GM12878 (cell line): Measurements from ENCODE around the gene CHPF2. TPM values are rescaled to one million over a fixed set of nuclear protein-coding genes. Genes with fewer than 3 reads are reported as not detected.

Source experiments
- ATAC-seq: fragments of 200-7000 bp; cut with Tn5 transposase; 3 replicates; pipeline ENCODE4 v1.9.1; 2020; ENCODE audit warnings: mild to moderate bottlenecking, moderate library complexity
- BruUV-seq: library from RNA; stranded (reverse); fragments of 400-500 nt; replicated peaks from 2 replicates; lab custom pipeline; 2021; lab: Mats Ljungman, UMichigan
- CTCF ChIA-PET: fragments of 300-600 bp; sonication (Branson Sonifier 250); formaldehyde crosslinking; extraction: SDS; loops from one replicate; lab custom pipeline; 2021; ENCODE audit warnings: inconsistent platforms; lab: Yijun Ruan, JAX
- POLR2A ChIA-PET: fragments of 350-600 bp; formaldehyde crosslinking; extraction: SDS; loops from one replicate; lab custom pipeline; 2021; ENCODE audit warnings: inconsistent platforms; lab: Charles Lee
- RAD21 ChIA-PET: fragments of 300-600 bp; sonication (Branson Sonifier 250); formaldehyde crosslinking; loops from one replicate; lab custom pipeline; 2023; ENCODE audit warnings: antibody characterized with exemption; ENCODE audit not compliant: unreplicated experiment; lab: Charles Lee
- SMC1A ChIA-PET: fragments of 300-600 bp; sonication (Branson Sonifier 250); formaldehyde crosslinking; loops from one replicate; lab custom pipeline; 2023; ENCODE audit not compliant: unreplicated experiment, uncharacterized antibody; lab: Charles Lee
- DNase-seq: peaks from one replicate; pipeline ENCODE4 v3.0.0-alpha.2; 2011; ENCODE audit warnings: low read depth, low spot score
- FAIRE-seq: peaks from 3 replicates; lab custom pipeline; 2011; peaks lifted over from hg19 to GRCh38; lab: Jason Lieb, UNC
- H2AFZ ChIP-seq: 2 replicates; pipeline ENCODE4 v1.6.0; 2011; ENCODE audit warnings: low read depth, low read length, control low read depth; ENCODE audit not compliant: control insufficient read depth
- H3K27ac ChIP-seq: 2 replicates; pipeline ENCODE4 v1.5.1; 2011; ENCODE audit warnings: control low read depth; ENCODE audit not compliant: control insufficient read depth, insufficient read depth
- H3K27me3 ChIP-seq, 2 experiments: replicated peaks in 1 of 2; 2 replicates each; pipeline versions ENCODE4 v1.6.0 to v1.6.1; 2011; ENCODE audit warnings: low read length in 1 of 2; ENCODE audit not compliant: control insufficient read depth in 2 of 2, insufficient read depth in 2 of 2
- H3K36me3 ChIP-seq, 2 experiments: 2 replicates each; pipeline ENCODE4 v1.5.1; 2011; ENCODE audit warnings: low read length in 1 of 2; ENCODE audit not compliant: control insufficient read depth in 2 of 2, insufficient read depth in 2 of 2
- H3K4me1 ChIP-seq: 2 replicates; pipeline ENCODE4 v1.6.1; 2011; ENCODE audit warnings: mild to moderate bottlenecking, low read length, moderate library complexity, mixed read lengths; ENCODE audit not compliant: control insufficient read depth, insufficient read depth
- H3K4me2 ChIP-seq: 2 replicates; pipeline ENCODE4 v1.6.0; 2011; ENCODE audit warnings: control low read depth; ENCODE audit not compliant: control insufficient read depth, insufficient read depth
- H3K4me3 ChIP-seq: fragments of 200-600 bp; sonication (generic); 2 replicates; pipeline ENCODE4 v1.5.1; 2016
- H3K79me2 ChIP-seq: 2 replicates; pipeline ENCODE4 v1.6.0; 2011; ENCODE audit warnings: low read length; ENCODE audit not compliant: control insufficient read depth, insufficient read depth
- H3K9ac ChIP-seq: 2 replicates; pipeline ENCODE4 v1.8.0; 2011; ENCODE audit warnings: low read length, control low read depth, mixed read lengths; ENCODE audit not compliant: control insufficient read depth, insufficient read depth
- H3K9me3 ChIP-seq: replicated peaks from 3 replicates; pipeline ENCODE4 v1.5.1; 2011; ENCODE audit warnings: mild to moderate bottlenecking, low read length; ENCODE audit not compliant: control insufficient read depth, insufficient read depth
- H4K20me1 ChIP-seq: 2 replicates; pipeline ENCODE4 v1.6.0; 2011; ENCODE audit not compliant: control insufficient read depth, insufficient read depth
- BMI1 ChIP-seq: fragments of 450-650 bp; IDR thresholded peaks from 2 replicates; pipeline ENCODE4 v1.6.1; 2016; ENCODE audit warnings: mild to moderate bottlenecking, moderate library complexity, borderline replicate concordance
- CEBPB ChIP-seq, 2 experiments: fragments of 150-350 bp in 1 of 2; IDR thresholded peaks; 2 replicates each; pipeline ENCODE4 v1.6.1; 2012 to 2014; ENCODE audit warnings: low read depth in 2 of 2, low read length in 2 of 2, borderline replicate concordance in 1 of 2, inconsistent platforms in 1 of 2
- HSF1 ChIP-seq: fragments of 150-350 bp; IDR thresholded peaks from 2 replicates; pipeline ENCODE4 v1.6.1; 2014; ENCODE audit warnings: mild to moderate bottlenecking, low read depth, low read length
- MEF2B ChIP-seq: fragments of 450-650 bp; IDR thresholded peaks from 2 replicates; pipeline ENCODE4 v1.6.1; 2018; ENCODE audit warnings: mild to moderate bottlenecking, moderate library complexity; ENCODE audit not compliant: partially characterized antibody, poor library complexity, severe bottlenecking
- MTA2 ChIP-seq: fragments of 450-650 bp; IDR thresholded peaks from 2 replicates; pipeline ENCODE4 v1.6.1; 2016; ENCODE audit warnings: low read depth, mild to moderate bottlenecking, moderate library complexity
- NFIC ChIP-seq: IDR thresholded peaks from 2 replicates; pipeline ENCODE4 v1.6.1; 2012; ENCODE audit warnings: low read depth, mild to moderate bottlenecking, inconsistent platforms, low read length, moderate library complexity
- NR2F1 ChIP-seq: fragments of 450-650 bp; conservative IDR thresholded peaks from 2 replicates; pipeline ENCODE4 v1.6.1; 2017; ENCODE audit warnings: mild to moderate bottlenecking
- PML ChIP-seq: IDR thresholded peaks from 2 replicates; pipeline ENCODE4 v1.6.1; 2012; ENCODE audit warnings: low read length, inconsistent platforms
- RELB ChIP-seq: fragments of 450-650 bp; IDR thresholded peaks from 2 replicates; pipeline ENCODE4 v1.6.1; 2017; ENCODE audit warnings: low read depth, mild to moderate bottlenecking, moderate library complexity
- SUZ12 ChIP-seq: fragments of 200-600 bp; sonication (generic); IDR thresholded peaks from one replicate; pipeline ENCODE4 v1.6.1; 2018; ENCODE audit warnings: antibody characterized with exemption, mild to moderate bottlenecking; ENCODE audit not compliant: unreplicated experiment
- TCF12 ChIP-seq: IDR thresholded peaks from 2 replicates; pipeline ENCODE4 v1.6.1; 2011; ENCODE audit warnings: low read depth, mild to moderate bottlenecking, low read length
- WRNIP1 ChIP-seq: IDR thresholded peaks from 2 replicates; pipeline ENCODE4 v1.6.1; 2011; ENCODE audit warnings: low read depth, low read length, improper control_type of control experiment, borderline replicate concordance
- ZBED1 ChIP-seq: IDR thresholded peaks from 2 replicates; pipeline ENCODE4 v1.6.1; 2016; ENCODE audit warnings: borderline replicate concordance
- WGBS: methylation state at CpG from one replicate; pipeline ENCODE4 v1.1.6; 2016; ENCODE audit warnings: low lambda C conversion rate; ENCODE audit not compliant: insufficient replicate concordance, insufficient coverage; ENCODE audit errors: missing lambda C conversion rate; 5-methylcytosine and 5-hydroxymethylcytosine counted together
- in situ Hi-C: fragments of 300-500 bp; cut with MboI; formaldehyde crosslinking; loops from 9 replicates; pipeline ENCODE4 v1.14.3; 2018; ENCODE audit warnings: mixed read lengths
- intact Hi-C: fragments of 100-400 bp; cut with micrococcal nuclease; formaldehyde crosslinking; loops from one replicate; pipeline ENCODE4 v1.14.2; 2022; ENCODE audit not compliant: unreplicated experiment
- polyA plus RNA-seq, 11 experiments: library from polyadenylated mRNA; depleted of rRNA in 4 of 11; unstranded in 6 of 11; stranded (reverse) in 5 of 11; fragments of >200 nt; fragmentation: Nextera tagmentation in 4 of 11; fragmentation: Illumina TruSeq in 1 of 11; extraction: Ambion mirVana in 4 of 11; extraction: Trizol in 1 of 11; gene quantifications; 1 replicate in 1 of 11; 2 replicates in 10 of 11; pipeline versions ENCODE4 v1.2.1 to v1.2.3, GENCODE V29; 2011 to 2016; ENCODE audit warnings: inconsistent platforms in 2 of 11, missing spikeins in 2 of 11, low read depth in 1 of 11
- total RNA-seq, 4 experiments: library from RNA; depleted of rRNA in 3 of 4; stranded (reverse); fragments of >200 nt in 3 of 4; fragmentation: Illumina TruSeq in 1 of 4; extraction: Trizol in 1 of 4; gene quantifications; 2 replicates each; pipeline versions ENCODE4 v1.2.1 to v1.2.3, GENCODE V29; 2013 to 2021

CHPF2 gene
- total and polyA plus RNA-seq, 10 of the 15 experiments (the other 5 are each of a cell fraction or from before 2014, with no cell fraction given): 0.23 to 33.1 (median 11.5) TPM

DNA sequence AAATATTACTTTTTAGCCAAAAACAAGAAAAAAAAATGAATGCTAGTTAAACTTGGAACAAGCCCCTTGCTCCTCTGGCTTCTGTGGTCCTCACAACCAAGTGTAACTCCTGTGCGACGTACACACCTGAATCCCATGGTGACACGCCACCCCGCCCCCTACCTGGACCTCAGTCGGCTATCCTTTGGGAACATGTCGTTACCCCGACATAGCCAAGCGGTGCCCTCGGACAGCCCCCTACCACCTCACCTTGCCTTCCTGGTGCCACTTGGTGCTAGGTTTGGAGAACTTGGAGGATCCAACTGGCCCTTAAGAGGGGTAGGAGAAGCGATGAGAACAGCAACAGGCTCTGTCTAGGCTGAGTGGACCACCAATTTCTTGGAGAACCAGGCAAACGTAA is 28.2 kb downstream of the CHPF2 start:
- FAIRE-seq: no peak
- Histone ChIP-seq H3K4me1 (no peaks in the 10 kb centered on the region), H3K27ac (no peak overlapping the region), H3K27me3 (peaks cover 0 to 8% of the 10 kb centered on the region in 2 experiments; a peak in 3 of 4 replicates), H3K36me3 (no peaks in the 10 kb centered on the region), H3K9ac (no peak overlapping the region), H3K4me3 (no peak overlapping the region), H2AFZ (no peak overlapping the region), H3K9me3 (no peaks in the 10 kb centered on the region), H3K79me2 (no peaks in the 10 kb centered on the region), H3K4me2 (no peak overlapping the region), H4K20me1 (no peaks in the 10 kb centered on the region)
- ChIA-PET POLR2A (interaction anchor here (0.6 kb wide), 1 partner anchor 41 kb away, joined by 3 read pairs; no protein-coding TSS in a partner anchor), RAD21 (no interaction called here), CTCF (interaction anchor here (1.8 kb wide), 2 partner anchors 16 kb away, joined by 4 to 6 read pairs; no protein-coding TSS in a partner anchor), SMC1A (no interaction called here)
- no peak for DNase-seq
- BruUV-seq: no TSS peak
- TF ChIP-seq MTA2: no peak
- TF ChIP-seq ZBED1: no peak
- ATAC-seq: no peak
- in situ Hi-C loops: no loop called here
- WGBS: 54% methylated on average over 11 of the region's 11 CpGs
- intact Hi-C loops: no loop called here

- ChIA-PET POLR2A (interaction anchor here (0.6 kb wide), 1 partner anchor 41 kb away, joined by 3 read pairs; no protein-coding TSS in a partner anchor), SMC1A (no interaction called here), RAD21 (no interaction called here), CTCF (interaction anchor here (1.8 kb wide), 1 partner anchor 17 kb away, joined by 6 read pairs; no protein-coding TSS in a partner anchor)
- FAIRE-seq (no peak), ATAC-seq (no peak), DNase-seq (no peak)
- no peaks in the 10 kb centered on the region for H3K4me1 ChIP-seq
- BruUV-seq: no TSS peak
- H4K20me1 ChIP-seq: no peaks in the 10 kb centered on the region
- H3K27ac ChIP-seq: no peak overlapping the region
- no peak overlapping the region for H3K9ac ChIP-seq
- 63% methylated on average over 8 of the region's 8 CpGs for WGBS
- H3K36me3 ChIP-seq: no peaks in the 10 kb centered on the region
- in situ Hi-C loops: no loop called here
- H3K79me2 ChIP-seq: no peaks in the 10 kb centered on the region
- no peak overlapping the region for H2AFZ ChIP-seq
- H3K9me3 ChIP-seq: no peaks in the 10 kb centered on the region
- peaks cover 0 to 8% of the 10 kb centered on the region in 2 experiments; a peak in 3 of 4 replicates for H3K27me3 ChIP-seq
- H3K4me2 ChIP-seq: no peak overlapping the region
- intact Hi-C loops: no loop called here
- no peak overlapping the region for H3K4me3 ChIP-seq
- TF ChIP-seq BMI1 (no peak), MEF2B (no peak), NFIC (no peak), CEBPB (IDR thresholded peaks at IDR 0.05; ENCODE audit: borderline replicate concordance in 1 of 2, low read depth in 2 of 2, low read length in 2 of 2) (no peak), TCF12 (no peak), WRNIP1 (no peak), PML (no peak), NR2F1 (no peak), HSF1 (no peak), RELB (no peak), SUZ12 (no peak)
Measured at GRCh38 chr7:151260883-151261282, 28.6 kb downstream of the CHPF2 start.
